HUES64 (cell line): ENCODE data around the gene BFSP2.

Experiments
- H3K27ac ChIP-seq: 2 replicates; pipeline ENCODE4 v1.7.0; 2013; ENCODE audit warnings: low read depth, low read length, inconsistent platforms
- H3K27me3 ChIP-seq: 2 replicates; pipeline ENCODE4 v1.6.1; 2013; ENCODE audit warnings: mild to moderate bottlenecking, low read length; ENCODE audit not compliant: insufficient read depth
- H3K36me3 ChIP-seq: 2 replicates; pipeline ENCODE4 v1.6.1; 2013; ENCODE audit warnings: mild to moderate bottlenecking, low read length; ENCODE audit not compliant: insufficient read depth
- H3K4me1 ChIP-seq: 2 replicates; pipeline ENCODE4 v1.6.1; 2013; ENCODE audit warnings: mild to moderate bottlenecking, low read length, moderate library complexity; ENCODE audit not compliant: insufficient read depth
- H3K4me3 ChIP-seq: 2 replicates; pipeline ENCODE4 v1.5.1; 2013; ENCODE audit warnings: mild to moderate bottlenecking, low read length, moderate library complexity
- H3K9ac ChIP-seq: 2 replicates; pipeline ENCODE4 v1.6.1; 2013; ENCODE audit warnings: mild to moderate bottlenecking, low read depth, low read length
- H3K9me3 ChIP-seq: 2 replicates; pipeline ENCODE4 v1.6.1; 2013; ENCODE audit warnings: low read depth, low read length; ENCODE audit not compliant: insufficient read depth
- WGBS: fragments of 150-250, 120-280 bp; methylation state at CpG from one replicate; pipeline ENCODE4 v1.1.7; 2013; ENCODE audit warnings: missing lambda C conversion rate; 5-methylcytosine and 5-hydroxymethylcytosine counted together

The BFSP2 gene

GRCh38 chr3:133445108-133445507 is 45.3 kb downstream of the BFSP2 start:
- Histone ChIP-seq H3K4me1 (no peaks in the 10 kb centered on the region), H3K4me3 (no peak overlapping the region), H3K27ac (no peak overlapping the region), H3K36me3 (no peaks in the 10 kb centered on the region), H3K9me3 (no peaks in the 10 kb centered on the region), H3K27me3 (no peaks in the 10 kb centered on the region), H3K9ac (no peak overlapping the region)
- WGBS = 93% methylated on average over 2 of the region's 2 CpGs

- Histone ChIP-seq H3K9me3 (no peaks in the 10 kb centered on the region), H3K4me1 (peaks cover 8% of the 10 kb centered on the region; the same call in 1 of the 2 replicates), H3K27me3 (no peaks in the 10 kb centered on the region), H3K9ac (no peak overlapping the region), H3K4me3 (no peak overlapping the region), H3K27ac (no peak overlapping the region), H3K36me3 (no peaks in the 10 kb centered on the region)
- WGBS = 91% methylated on average over 4 of the region's 4 CpGs
These were observed 48.1 kb downstream of the BFSP2 start for GRCh38 chr3:133447750-133448477.

- peaks cover 11% of the 10 kb centered on the region; the same call in 1 of the 2 replicates for H3K4me1 ChIP-seq
- H3K4me3 ChIP-seq = no peak overlapping the region
- H3K9ac ChIP-seq = no peak overlapping the region
- H3K9me3 ChIP-seq = no peaks in the 10 kb centered on the region
- no peaks in the 10 kb centered on the region for H3K27me3 ChIP-seq
- WGBS = 70% methylated on average over 4 of the region's 4 CpGs
- H3K36me3 ChIP-seq = no peaks in the 10 kb centered on the region
- H3K27ac ChIP-seq = no peak overlapping the region
These were observed 48.7 kb downstream of the BFSP2 start for GRCh38 chr3:133448478-133449122.

GRCh38 chr3:133451309-133451708 is 51.5 kb downstream of the BFSP2 start:
- Histone ChIP-seq H3K27ac (no peak overlapping the region), H3K4me1 (peaks cover 11% of the 10 kb centered on the region; the same call in 1 of the 2 replicates)
- WGBS = 93% methylated on average over 3 of the region's 3 CpGs

GRCh38 chr3:133452641-133453319 is 52.9 kb downstream of the BFSP2 start:
- H3K4me1 ChIP-seq = peaks cover 11% of the 10 kb centered on the region; the same call in 1 of the 2 replicates
- no peaks in the 10 kb centered on the region for H3K36me3 ChIP-seq
- H3K4me3 ChIP-seq = no peak overlapping the region
- no peak overlapping the region for H3K9ac ChIP-seq
- H3K27ac ChIP-seq = no peak overlapping the region
- no peaks in the 10 kb centered on the region for H3K9me3 ChIP-seq
- WGBS = 74% methylated on average over 4 of the region's 5 CpGs
- H3K27me3 ChIP-seq = no peaks in the 10 kb centered on the region

More at GRCh38 chr3:133451309-133451708, 51.5 kb downstream of the BFSP2 start:
- Histone ChIP-seq H3K9me3 (no peaks in the 10 kb centered on the region), H3K27me3 (no peaks in the 10 kb centered on the region), H3K4me3 (no peak overlapping the region), H3K9ac (no peak overlapping the region), H3K36me3 (no peaks in the 10 kb centered on the region)

- Histone ChIP-seq H3K27ac (no peak overlapping the region), H3K9me3 (no peaks in the 10 kb centered on the region), H3K27me3 (no peaks in the 10 kb centered on the region), H3K4me1 (peaks cover 11% of the 10 kb centered on the region; the same call in 1 of the 2 replicates), H3K36me3 (no peaks in the 10 kb centered on the region), H3K9ac (no peak overlapping the region), H3K4me3 (no peak overlapping the region)
- WGBS = 77% methylated on average over 3 of the region's 3 CpGs
These were observed 53.5 kb downstream of the BFSP2 start for GRCh38 chr3:133453383-133453782.

GRCh38 chr3:133455281-133455680 is 55.4 kb downstream of the BFSP2 start:
- 94% methylated on average over 3 of the region's 3 CpGs for WGBS
- Histone ChIP-seq H3K27ac (no peak overlapping the region), H3K4me1 (peaks cover 11% of the 10 kb centered on the region; the same call in 1 of the 2 replicates), H3K9ac (no peak overlapping the region), H3K4me3 (no peak overlapping the region), H3K27me3 (no peaks in the 10 kb centered on the region), H3K36me3 (no peaks in the 10 kb centered on the region), H3K9me3 (no peaks in the 10 kb centered on the region)

GRCh38 chr3:133455960-133456359 is 56.1 kb downstream of the BFSP2 start:
- Histone ChIP-seq H3K27me3 (no peaks in the 10 kb centered on the region), H3K9ac (no peak overlapping the region), H3K27ac (no peak overlapping the region), H3K36me3 (no peaks in the 10 kb centered on the region), H3K4me1 (peaks cover 18% of the 10 kb centered on the region), H3K4me3 (no peak overlapping the region), H3K9me3 (no peaks in the 10 kb centered on the region)
- WGBS = 94% methylated on average over 2 of the region's 2 CpGs

GRCh38 chr3:133457025-133457424 is 57.2 kb downstream of the BFSP2 start:
- Histone ChIP-seq H3K27ac (no peak overlapping the region), H3K9ac (no peak overlapping the region), H3K9me3 (no peaks in the 10 kb centered on the region), H3K4me3 (no peak overlapping the region), H3K36me3 (no peaks in the 10 kb centered on the region), H3K4me1 (peaks cover 27% of the 10 kb centered on the region), H3K27me3 (no peaks in the 10 kb centered on the region)
- WGBS = 80% methylated on average over 3 of the region's 3 CpGs

GRCh38 chr3:133457465-133458067 is 57.7 kb downstream of the BFSP2 start:
- no CpG with 5 or more reads among the region's 1 CpG for WGBS
- Histone ChIP-seq H3K4me1 (peaks cover 23% of the 10 kb centered on the region), H3K9me3 (no peaks in the 10 kb centered on the region), H3K27ac (no peak overlapping the region), H3K27me3 (no peaks in the 10 kb centered on the region), H3K36me3 (no peaks in the 10 kb centered on the region), H3K4me3 (no peak overlapping the region), H3K9ac (no peak overlapping the region)

- Histone ChIP-seq H3K27ac (no peak overlapping the region), H3K4me1 (peaks cover 16% of the 10 kb centered on the region), H3K9ac (no peak overlapping the region), H3K27me3 (no peaks in the 10 kb centered on the region), H3K36me3 (no peaks in the 10 kb centered on the region), H3K9me3 (no peaks in the 10 kb centered on the region), H3K4me3 (no peak overlapping the region)
- WGBS = 93% methylated on average over 6 of the region's 6 CpGs
These were observed 59.5 kb downstream of the BFSP2 start for GRCh38 chr3:133459400-133459799.
